Measurements from ENCODE around the gene YWHAB.

The YWHAB gene

GRCh38 chr20:44931911-44932310 lies 46.4 kb downstream of the YWHAB start:
- H3K27ac ChIP-seq (ENCODE audit: low read depth, low read length, severe bottlenecking), result no peak overlapping the region
- WGBS, 2 experiments (ENCODE audit: insufficient coverage in 2 of 2), result 100% methylated on average over 2 to 3 of the region's 3 CpGs
- H3K4me1 ChIP-seq (ENCODE audit: control insufficient read depth, insufficient read depth, low read length, poor library complexity, severe bottlenecking), result no peaks in the 10 kb centered on the region
- no peaks in the 10 kb centered on the region for H3K9me3 ChIP-seq (ENCODE audit: control insufficient read depth, low read length)
- H3K4me3 ChIP-seq (ENCODE audit: extremely low read depth, insufficient read depth, low read length, poor library complexity, severe bottlenecking), result no peak overlapping the region
- peaks cover 63% of the 10 kb centered on the region for H3K36me3 ChIP-seq (ENCODE audit: control insufficient read depth, insufficient read depth, low read length)

GRCh38 chr20:44932916-44933315 lies 47.4 kb downstream of the YWHAB start:
- no peaks in the 10 kb centered on the region for H3K4me1 ChIP-seq (ENCODE audit: control insufficient read depth, insufficient read depth, low read length, poor library complexity, severe bottlenecking)
- 88 to 100% methylated on average over 1 to 8 of the region's 8 CpGs for WGBS, 2 experiments (ENCODE audit: insufficient coverage in 2 of 2)
- H3K27ac ChIP-seq (ENCODE audit: low read depth, low read length, severe bottlenecking), result no peak overlapping the region
- no peak overlapping the region for H3K4me3 ChIP-seq (ENCODE audit: extremely low read depth, insufficient read depth, low read length, poor library complexity, severe bottlenecking)
- peaks cover 72% of the 10 kb centered on the region for H3K36me3 ChIP-seq (ENCODE audit: control insufficient read depth, insufficient read depth, low read length)
- no peaks in the 10 kb centered on the region for H3K9me3 ChIP-seq (ENCODE audit: control insufficient read depth, low read length)

GRCh38 chr20:44936510-44936909 lies 51.0 kb downstream of the YWHAB start:
- H3K4me3 ChIP-seq (ENCODE audit: extremely low read depth, insufficient read depth, low read length, poor library complexity, severe bottlenecking), result no peak overlapping the region
- no peaks in the 10 kb centered on the region for H3K9me3 ChIP-seq (ENCODE audit: control insufficient read depth, low read length)
- H3K36me3 ChIP-seq (ENCODE audit: control insufficient read depth, insufficient read depth, low read length), result peaks cover 89% of the 10 kb centered on the region
- H3K4me1 ChIP-seq (ENCODE audit: control insufficient read depth, insufficient read depth, low read length, poor library complexity, severe bottlenecking), result no peaks in the 10 kb centered on the region
- 95 to 98% methylated on average over 6 to 10 of the region's 10 CpGs for whole genome bisulfite sequencing, 2 experiments (ENCODE audit: insufficient coverage in 2 of 2)
- H3K27ac ChIP-seq (ENCODE audit: low read depth, low read length, severe bottlenecking), result no peak overlapping the region

- Histone ChIP-seq H3K36me3 (ENCODE audit: control insufficient read depth, insufficient read depth, low read length) (peaks cover 91% of the 10 kb centered on the region), H3K4me3 (ENCODE audit: extremely low read depth, insufficient read depth, low read length, poor library complexity, severe bottlenecking) (no peak overlapping the region), H3K27ac (ENCODE audit: low read depth, low read length, severe bottlenecking) (no peak overlapping the region), H3K9me3 (ENCODE audit: control insufficient read depth, low read length) (no peaks in the 10 kb centered on the region), H3K4me1 (ENCODE audit: control insufficient read depth, insufficient read depth, low read length, poor library complexity, severe bottlenecking) (no peaks in the 10 kb centered on the region)
- 96 to 97% methylated on average over 6 to 8 of the region's 9 CpGs for WGBS, 2 experiments (ENCODE audit: insufficient coverage in 2 of 2)
These were observed 53.1 kb downstream of the YWHAB start for GRCh38 chr20:44938637-44939036.

GRCh38 chr20:44941120-44941691 lies 55.7 kb downstream of the YWHAB start:
- Histone ChIP-seq H3K9me3 (ENCODE audit: control insufficient read depth, low read length) (no peaks in the 10 kb centered on the region), H3K4me1 (ENCODE audit: control insufficient read depth, insufficient read depth, low read length, poor library complexity, severe bottlenecking) (no peaks in the 10 kb centered on the region), H3K27ac (ENCODE audit: low read depth, low read length, severe bottlenecking) (peak overlapping the region; percentile 24), H3K36me3 (ENCODE audit: control insufficient read depth, insufficient read depth, low read length) (peaks cover 94% of the 10 kb centered on the region), H3K4me3 (ENCODE audit: extremely low read depth, insufficient read depth, low read length, poor library complexity, severe bottlenecking) (no peak overlapping the region)
- 91 to 96% methylated on average over 6 to 7 of the region's 7 CpGs for WGBS, 2 experiments (ENCODE audit: insufficient coverage in 2 of 2)

- 89 to 92% methylated on average over 2 to 3 of the region's 4 CpGs for WGBS, 2 experiments (ENCODE audit: insufficient coverage in 2 of 2)
- peaks cover 96% of the 10 kb centered on the region for H3K36me3 ChIP-seq (ENCODE audit: control insufficient read depth, insufficient read depth, low read length)
These were observed 56.9 kb downstream of the YWHAB start for GRCh38 chr20:44942264-44942973.

GRCh38 chr20:44943828-44944227 lies 58.3 kb downstream of the YWHAB start:
- H3K9me3 ChIP-seq (ENCODE audit: control insufficient read depth, low read length), result no peaks in the 10 kb centered on the region
- H3K4me3 ChIP-seq (ENCODE audit: extremely low read depth, insufficient read depth, low read length, poor library complexity, severe bottlenecking), result no peak overlapping the region
- H3K27ac ChIP-seq (ENCODE audit: low read depth, low read length, severe bottlenecking), result peak overlapping the region; percentile 20
- no peaks in the 10 kb centered on the region for H3K4me1 ChIP-seq (ENCODE audit: control insufficient read depth, insufficient read depth, low read length, poor library complexity, severe bottlenecking)
- WGBS, 2 experiments (ENCODE audit: insufficient coverage in 2 of 2), result 100% methylated on average over 2 of the region's 4 CpGs; no CpG with 5 or more reads in 1 of the 2 experiments
- peaks cover 96% of the 10 kb centered on the region for H3K36me3 ChIP-seq (ENCODE audit: control insufficient read depth, insufficient read depth, low read length)

More at GRCh38 chr20:44942264-44942973, 56.9 kb downstream of the YWHAB start:
- Histone ChIP-seq H3K4me3 (ENCODE audit: extremely low read depth, insufficient read depth, low read length, poor library complexity, severe bottlenecking) (no peak overlapping the region), H3K9me3 (ENCODE audit: control insufficient read depth, low read length) (no peaks in the 10 kb centered on the region), H3K4me1 (ENCODE audit: control insufficient read depth, insufficient read depth, low read length, poor library complexity, severe bottlenecking) (no peaks in the 10 kb centered on the region), H3K27ac (ENCODE audit: low read depth, low read length, severe bottlenecking) (peak overlapping the region; percentile 3)

GRCh38 chr20:44945261-44945660 lies 59.8 kb downstream of the YWHAB start:
- H3K27ac ChIP-seq (ENCODE audit: low read depth, low read length, severe bottlenecking), result no peak overlapping the region
- H3K4me3 ChIP-seq (ENCODE audit: extremely low read depth, insufficient read depth, low read length, poor library complexity, severe bottlenecking), result no peak overlapping the region
- no peaks in the 10 kb centered on the region for H3K4me1 ChIP-seq (ENCODE audit: control insufficient read depth, insufficient read depth, low read length, poor library complexity, severe bottlenecking)
- H3K9me3 ChIP-seq (ENCODE audit: control insufficient read depth, low read length), result no peaks in the 10 kb centered on the region
- peaks cover 96% of the 10 kb centered on the region for H3K36me3 ChIP-seq (ENCODE audit: control insufficient read depth, insufficient read depth, low read length)
- 94 to 98% methylated on average over 4 to 5 of the region's 6 CpGs for WGBS, 2 experiments (ENCODE audit: insufficient coverage in 2 of 2)

GRCh38 chr20:44946271-44946852 lies 60.9 kb downstream of the YWHAB start:
- H3K27ac ChIP-seq (ENCODE audit: low read depth, low read length, severe bottlenecking), result no peak overlapping the region
- no peaks in the 10 kb centered on the region for H3K9me3 ChIP-seq (ENCODE audit: control insufficient read depth, low read length)
- H3K4me3 ChIP-seq (ENCODE audit: extremely low read depth, insufficient read depth, low read length, poor library complexity, severe bottlenecking), result no peak overlapping the region
- no peaks in the 10 kb centered on the region for H3K4me1 ChIP-seq (ENCODE audit: control insufficient read depth, insufficient read depth, low read length, poor library complexity, severe bottlenecking)
- H3K36me3 ChIP-seq (ENCODE audit: control insufficient read depth, insufficient read depth, low read length), result peaks cover 98% of the 10 kb centered on the region
- 100% methylated on average over 1 of the region's 2 CpGs; no CpG with 5 or more reads in 1 of the 2 experiments for WGBS, 2 experiments (ENCODE audit: insufficient coverage in 2 of 2)

GRCh38 chr20:44948107-44948506 lies 62.6 kb downstream of the YWHAB start:
- WGBS, 2 experiments (ENCODE audit: insufficient coverage in 2 of 2), result 95% methylated on average over 5 of the region's 5 CpGs
- no peaks in the 10 kb centered on the region for H3K9me3 ChIP-seq (ENCODE audit: control insufficient read depth, low read length)
- H3K36me3 ChIP-seq (ENCODE audit: control insufficient read depth, insufficient read depth, low read length), result peaks cover 99% of the 10 kb centered on the region
- no peak overlapping the region for H3K4me3 ChIP-seq (ENCODE audit: extremely low read depth, insufficient read depth, low read length, poor library complexity, severe bottlenecking)
- H3K27ac ChIP-seq (ENCODE audit: low read depth, low read length, severe bottlenecking), result no peak overlapping the region
- no peaks in the 10 kb centered on the region for H3K4me1 ChIP-seq (ENCODE audit: control insufficient read depth, insufficient read depth, low read length, poor library complexity, severe bottlenecking)

GRCh38 chr20:44948513-44948912 lies 63.0 kb downstream of the YWHAB start:
- WGBS, 2 experiments (ENCODE audit: insufficient coverage in 2 of 2), result 85 to 100% methylated on average over 1 to 2 of the region's 2 CpGs
- H3K27ac ChIP-seq (ENCODE audit: low read depth, low read length, severe bottlenecking), result no peak overlapping the region
- H3K9me3 ChIP-seq (ENCODE audit: control insufficient read depth, low read length), result no peaks in the 10 kb centered on the region
- no peak overlapping the region for H3K4me3 ChIP-seq (ENCODE audit: extremely low read depth, insufficient read depth, low read length, poor library complexity, severe bottlenecking)
- H3K36me3 ChIP-seq (ENCODE audit: control insufficient read depth, insufficient read depth, low read length), result peaks cover 99% of the 10 kb centered on the region
- no peaks in the 10 kb centered on the region for H3K4me1 ChIP-seq (ENCODE audit: control insufficient read depth, insufficient read depth, low read length, poor library complexity, severe bottlenecking)
